ENCODE data around the gene KLK3.
A peak's percentile ranks its signal among the peaks of the same experiment; 100 is the strongest.

Gene KLK3

GRCh38 chr19:50830266-50831025 is 24.3 kb upstream of the KLK3 start:
- no peak for DNase-seq

GRCh38 chr19:50831026-50831396 is 23.7 kb upstream of the KLK3 start:
- DNase-seq, result no peak

GRCh38 chr19:50832666-50833065 is 22.0 kb upstream of the KLK3 start:
- no peak for DNase-seq

GRCh38 chr19:50833117-50833801 is 21.5 kb upstream of the KLK3 start, which contains the start of gene KLK15:
TSS of gene KLK15 (minus strand) at chr19:50833574. CDS start at chr19:50831492, 2,082 bp downstream.
- no peak for DNase-seq

GRCh38 chr19:50833802-50834167 is 20.9 kb upstream of the KLK3 start:
- no peak for DNase-seq

- no peak for DNase-seq
These were observed 19.5 kb upstream of the KLK3 start for GRCh38 chr19:50835103-50835784.

- DNase-seq, result peak in 39 of 56 donors; percentile 2 to 82 (median 27)
These were observed 18.8 kb upstream of the KLK3 start for GRCh38 chr19:50835785-50836542.

- no peak for DNase-seq
These were observed 18.0 kb upstream of the KLK3 start for GRCh38 chr19:50836543-50837195.

- DNase-seq, result no peak
These were observed 17.4 kb upstream of the KLK3 start for GRCh38 chr19:50837300-50837699.

GRCh38 chr19:50838239-50838638 is 16.5 kb upstream of the KLK3 start:
- no peak for DNase-seq

- no peak for DNase-seq
These were observed 14.7 kb upstream of the KLK3 start for GRCh38 chr19:50839712-50840655.

- no peak for DNase-seq
These were observed 12.6 kb upstream of the KLK3 start for GRCh38 chr19:50842130-50842529.

- DNase-seq, result no peak
These were observed 11.5 kb upstream of the KLK3 start for GRCh38 chr19:50843205-50843604.

- no peak for DNase-seq
These were observed 11.0 kb upstream of the KLK3 start for GRCh38 chr19:50843701-50844221.

- DNase-seq, result no peak
These were observed 10.3 kb upstream of the KLK3 start for GRCh38 chr19:50844296-50844935.

- no peak for DNase-seq
These were observed 4.0 kb upstream of the KLK3 start for GRCh38 chr19:50850738-50851137.

- no peak for DNase-seq
These were observed 3.1 kb upstream of the KLK3 start for GRCh38 chr19:50851620-50852019.

- no peak for DNase-seq
These were observed 2.7 kb downstream of the KLK3 start for GRCh38 chr19:50857366-50857765.

GRCh38 chr19:50858886-50859285 is 4.2 kb downstream of the KLK3 start:
- DNase-seq, result no peak
